Measurements from ENCODE around the gene ZMYM4.

Gene ZMYM4

GRCh38 chr1:35297886-35298285 lies 29.4 kb downstream of the ZMYM4 start:
- no peak for TF ChIP-seq REST (IDR thresholded peaks at IDR 0.05; ENCODE audit: insufficient read depth in 1 of 2, low read depth in 2 of 2, low read length in 2 of 2)
- TF ChIP-seq FOXP2 (optimal IDR thresholded peaks at IDR 0.05; ENCODE audit: borderline replicate concordance, extremely low read depth, extremely low read length, insufficient read depth) = no peak
- no peak for TF ChIP-seq POLR2AphosphoS5 (IDR thresholded peaks at IDR 0.05; ENCODE audit: low read depth, low read length)
- TF ChIP-seq SIN3A (IDR thresholded peaks at IDR 0.05; ENCODE audit: borderline replicate concordance, insufficient read depth, low read length) = no peak
- no peak for TF ChIP-seq TAF1 (IDR thresholded peaks at IDR 0.05; ENCODE audit: borderline replicate concordance, insufficient read depth, low read length)

- TF ChIP-seq SIN3A (IDR thresholded peaks at IDR 0.05; ENCODE audit: borderline replicate concordance, insufficient read depth, low read length) = no peak
- no peak for TF ChIP-seq REST (IDR thresholded peaks at IDR 0.05; ENCODE audit: insufficient read depth in 1 of 2, low read depth in 2 of 2, low read length in 2 of 2)
- TF ChIP-seq FOXP2 (optimal IDR thresholded peaks at IDR 0.05; ENCODE audit: borderline replicate concordance, extremely low read depth, extremely low read length, insufficient read depth) = no peak
- TF ChIP-seq TAF1 (IDR thresholded peaks at IDR 0.05; ENCODE audit: borderline replicate concordance, insufficient read depth, low read length) = no peak
- TF ChIP-seq POLR2AphosphoS5 (IDR thresholded peaks at IDR 0.05; ENCODE audit: low read depth, low read length) = no peak
These were observed 30.0 kb downstream of the ZMYM4 start for GRCh38 chr1:35298464-35298863.

GRCh38 chr1:35300376-35300775 lies 31.9 kb downstream of the ZMYM4 start:
- TF ChIP-seq FOXP2 (optimal IDR thresholded peaks at IDR 0.05; ENCODE audit: borderline replicate concordance, extremely low read depth, extremely low read length, insufficient read depth) (no peak), POLR2AphosphoS5 (IDR thresholded peaks at IDR 0.05; ENCODE audit: low read depth, low read length) (no peak), SIN3A (IDR thresholded peaks at IDR 0.05; ENCODE audit: borderline replicate concordance, insufficient read depth, low read length) (no peak), TAF1 (IDR thresholded peaks at IDR 0.05; ENCODE audit: borderline replicate concordance, insufficient read depth, low read length) (no peak), REST (IDR thresholded peaks at IDR 0.05; ENCODE audit: insufficient read depth in 1 of 2, low read depth in 2 of 2, low read length in 2 of 2) (no peak)

- TF ChIP-seq POLR2AphosphoS5 (IDR thresholded peaks at IDR 0.05; ENCODE audit: low read depth, low read length) = no peak
- TF ChIP-seq TAF1 (IDR thresholded peaks at IDR 0.05; ENCODE audit: borderline replicate concordance, insufficient read depth, low read length) = no peak
- no peak for TF ChIP-seq REST (IDR thresholded peaks at IDR 0.05; ENCODE audit: insufficient read depth in 1 of 2, low read depth in 2 of 2, low read length in 2 of 2)
- no peak for TF ChIP-seq SIN3A (IDR thresholded peaks at IDR 0.05; ENCODE audit: borderline replicate concordance, insufficient read depth, low read length)
- no peak for TF ChIP-seq FOXP2 (optimal IDR thresholded peaks at IDR 0.05; ENCODE audit: borderline replicate concordance, extremely low read depth, extremely low read length, insufficient read depth)
These were observed 33.3 kb downstream of the ZMYM4 start for GRCh38 chr1:35301674-35302392.
